GM04504 (cell line): ENCODE data around the gene RPS6KA2.

Experiments used
- DNase-seq: peaks from one replicate; pipeline ENCODE4 v3.0.0-alpha.2; 2012; ENCODE audit warnings: low read depth

Gene RPS6KA2

DNA sequence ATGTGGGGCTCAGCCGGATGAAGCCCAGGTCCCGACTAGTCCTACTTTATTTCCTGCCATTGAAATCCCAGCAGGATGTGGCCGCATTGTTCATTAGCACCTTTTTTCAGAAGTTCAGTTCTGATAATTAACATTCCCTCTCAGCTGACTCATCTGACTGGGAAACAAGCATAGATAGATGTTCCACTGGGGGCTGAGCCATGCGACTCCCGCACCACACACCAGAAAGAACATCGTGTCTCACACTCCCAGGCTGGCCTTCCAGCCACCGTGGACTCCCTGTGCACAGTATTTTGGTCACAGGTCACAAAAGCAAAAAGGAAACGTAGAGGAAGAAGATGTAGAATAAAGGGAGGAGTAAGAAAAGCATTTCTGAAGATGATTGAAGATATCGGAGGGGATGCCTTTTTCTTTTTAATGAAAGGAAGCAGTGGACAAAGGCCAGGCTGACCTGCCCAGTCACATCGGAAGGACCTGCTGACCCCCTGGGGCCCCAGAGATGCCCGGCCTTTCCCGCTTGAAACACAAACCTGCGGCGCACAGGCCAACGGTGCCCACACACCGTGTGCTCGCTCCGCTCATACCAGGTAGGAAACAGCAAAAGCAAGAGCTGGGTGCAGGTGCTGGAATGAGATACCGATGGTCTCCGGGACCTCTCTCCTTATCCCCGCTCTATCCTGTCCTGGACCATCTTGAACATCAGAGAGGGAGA lies 11.8 kb downstream of the RPS6KA2 start:
- no peak for DNase-seq

DNA sequence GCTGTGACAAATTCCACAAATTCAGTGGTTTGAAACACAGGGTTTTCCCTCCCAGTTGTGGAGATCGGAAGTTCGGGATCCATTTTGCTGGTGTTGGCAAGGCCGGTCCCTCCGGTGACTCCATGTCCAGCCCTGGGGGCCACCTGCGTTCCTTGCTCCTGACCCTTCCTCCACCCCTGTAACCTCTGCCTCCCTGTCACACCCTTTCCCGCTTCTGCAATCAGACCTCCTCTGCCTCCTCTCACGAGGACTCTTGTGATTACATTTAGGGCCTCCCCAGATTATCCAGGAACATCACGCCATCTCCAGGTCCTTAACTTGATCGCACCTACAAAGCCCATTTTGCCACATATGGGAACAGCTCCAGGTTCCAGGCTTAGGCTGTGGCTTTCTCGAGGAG lies 12.5 kb downstream of the RPS6KA2 start:
- no peak for DNase-seq

DNA sequence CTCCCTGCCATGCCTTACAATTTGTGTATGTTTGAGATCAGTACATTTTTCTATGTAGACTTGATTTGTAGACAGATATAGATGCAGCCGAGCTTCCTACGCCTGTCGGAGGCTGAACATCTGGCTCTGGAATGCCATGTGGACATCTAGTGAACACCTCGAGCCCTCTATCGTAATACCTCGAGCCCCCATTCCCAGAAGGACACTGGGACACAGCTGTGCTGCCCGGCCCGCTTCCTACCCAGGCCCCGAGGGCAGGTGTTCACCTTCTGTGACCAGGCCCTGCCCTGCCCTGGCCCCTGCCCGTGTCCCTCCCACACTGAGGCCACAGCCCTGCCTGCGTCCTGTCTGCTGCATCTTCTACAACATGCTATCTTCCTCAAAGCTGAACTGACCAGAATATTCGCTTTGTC lies 12.9 kb downstream of the RPS6KA2 start:
- no peak for DNase-seq

DNA sequence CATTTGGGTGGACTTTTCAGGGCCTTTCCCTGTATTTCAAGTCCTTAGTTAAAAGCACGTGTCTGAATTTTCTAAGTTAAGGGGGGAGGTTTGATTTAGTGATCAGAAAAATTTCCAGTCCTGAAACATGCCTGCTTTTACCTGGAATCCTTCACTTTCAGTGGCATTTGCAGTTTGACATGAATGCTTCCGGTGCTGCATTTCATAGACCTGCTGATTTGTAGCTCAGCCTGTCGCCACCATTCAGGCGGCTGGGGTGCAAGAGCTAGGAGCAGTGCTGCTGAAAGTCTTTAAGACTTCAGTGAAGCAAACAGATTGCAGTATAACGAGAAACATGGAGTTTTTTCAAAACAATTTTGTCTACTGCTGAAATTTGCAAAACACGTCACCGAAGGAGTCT lies 14.0 kb downstream of the RPS6KA2 start:
- DNase-seq: no peak

DNA sequence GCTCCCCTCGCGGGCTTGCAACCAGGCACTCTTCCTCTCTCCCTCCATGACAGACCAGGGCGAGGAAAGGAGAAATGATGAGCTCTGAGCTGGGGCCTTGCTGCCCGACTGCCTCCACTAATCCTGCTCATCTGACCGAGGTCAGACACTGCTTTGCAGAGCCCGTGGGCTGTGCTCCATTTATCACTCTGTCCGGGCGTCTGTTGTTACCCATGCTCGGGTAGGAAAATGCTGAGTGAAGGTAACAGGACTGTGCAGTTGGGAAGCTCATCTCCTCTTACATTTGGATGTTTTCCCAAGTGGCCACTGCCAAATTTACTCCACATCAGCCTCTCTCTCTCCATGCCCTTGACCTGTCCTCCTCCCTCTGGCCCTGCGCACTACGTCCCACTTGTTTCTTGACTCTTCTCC lies 14.6 kb downstream of the RPS6KA2 start:
- DNase-seq: no peak

DNA sequence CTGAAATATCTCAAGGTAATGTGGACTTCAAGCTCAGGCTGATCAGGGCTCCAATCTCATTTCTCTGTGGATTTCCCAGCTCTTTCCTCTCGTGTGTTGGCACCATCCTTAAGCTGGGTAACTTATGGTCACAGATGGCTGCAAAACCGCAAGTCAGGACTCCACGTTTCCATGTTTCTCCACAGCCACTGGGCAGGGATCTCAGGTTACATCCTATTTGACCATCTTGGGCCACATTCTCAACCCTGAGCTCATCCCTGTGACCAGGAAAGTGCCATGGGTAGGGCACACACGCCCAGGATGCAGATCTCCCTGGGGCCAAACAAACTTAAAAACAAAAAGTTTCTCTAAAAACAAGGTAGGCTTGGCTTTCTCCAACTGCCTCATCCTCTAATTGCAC lies 15.4 kb downstream of the RPS6KA2 start:
- no peak for DNase-seq

DNA sequence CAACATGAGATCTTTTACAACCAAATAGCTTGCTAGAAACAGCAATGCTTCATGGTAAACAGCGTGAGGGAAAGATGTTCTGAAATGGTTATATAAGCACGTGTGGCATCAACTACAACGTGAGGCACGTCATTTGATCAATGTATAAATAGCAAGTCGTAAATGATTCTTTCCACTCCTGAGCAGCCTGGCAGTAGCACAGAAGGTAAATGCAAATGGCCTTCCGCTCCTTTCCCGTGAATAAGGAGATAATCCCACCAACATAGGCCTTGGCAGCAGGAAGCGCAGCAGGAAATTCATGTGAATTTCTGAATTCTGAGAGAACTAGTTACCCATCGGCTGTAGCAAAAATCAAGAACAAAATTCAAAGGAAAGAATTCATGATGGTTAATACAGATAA lies 17.0 kb downstream of the RPS6KA2 start:
- DNase-seq: no peak

DNA sequence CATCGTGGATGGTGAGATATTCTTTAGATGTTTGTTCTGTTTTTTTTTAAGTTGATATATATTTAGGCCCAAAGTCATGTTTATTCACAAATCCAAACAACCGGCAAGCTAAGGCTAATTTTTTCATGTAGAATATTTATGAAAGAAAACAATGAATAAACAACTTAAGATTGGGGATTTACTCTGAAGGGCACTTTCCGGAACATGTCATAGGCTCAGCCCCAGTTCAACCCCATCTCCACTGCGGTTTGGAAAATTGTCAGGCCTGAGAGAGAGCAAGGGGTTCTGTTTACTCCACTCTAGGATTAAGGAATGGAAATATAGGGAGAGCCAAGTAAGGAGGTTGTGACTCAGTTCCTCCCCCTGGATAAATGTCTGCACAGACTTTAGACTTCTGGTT lies 18.3 kb downstream of the RPS6KA2 start:
- DNase-seq: no peak

DNA sequence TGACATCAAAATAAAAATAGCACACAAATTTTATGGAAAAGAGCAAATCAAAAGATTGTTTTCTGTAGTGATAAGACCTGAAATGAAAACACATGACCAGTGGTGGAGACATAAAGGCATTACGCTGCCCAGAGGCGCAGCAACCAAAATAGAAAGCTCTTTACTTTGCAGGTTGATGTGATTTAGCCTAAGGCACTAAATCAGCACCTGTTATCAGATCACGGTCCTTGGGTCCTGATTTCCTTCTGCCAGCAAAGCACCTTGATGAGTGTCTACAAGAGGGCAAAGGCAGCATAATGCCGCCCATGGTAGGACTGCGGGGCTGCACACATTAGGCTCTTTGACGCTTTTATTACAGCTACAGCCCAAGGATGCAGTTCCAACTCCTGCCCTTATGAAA lies 21.3 kb downstream of the RPS6KA2 start:
- no peak for DNase-seq

DNA sequence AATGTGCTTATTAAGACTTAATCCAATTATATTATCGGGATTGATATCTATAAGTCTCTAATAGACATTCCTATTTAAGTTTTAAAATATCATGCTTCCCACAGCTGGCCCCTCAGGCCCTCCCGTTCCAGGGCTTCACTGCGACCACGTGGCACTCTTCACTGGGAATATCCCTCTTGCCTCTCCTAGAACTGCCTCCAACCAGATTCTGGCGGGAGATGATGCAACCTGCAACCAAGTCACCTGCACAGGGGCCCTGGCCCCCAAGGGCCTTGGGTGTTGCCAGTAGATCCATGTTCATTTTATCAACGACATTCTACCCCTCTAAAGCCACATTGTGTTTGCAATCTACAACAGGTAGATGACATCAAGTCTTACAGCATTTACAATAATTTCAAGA lies 22.1 kb downstream of the RPS6KA2 start:
- DNase-seq: no peak

DNA sequence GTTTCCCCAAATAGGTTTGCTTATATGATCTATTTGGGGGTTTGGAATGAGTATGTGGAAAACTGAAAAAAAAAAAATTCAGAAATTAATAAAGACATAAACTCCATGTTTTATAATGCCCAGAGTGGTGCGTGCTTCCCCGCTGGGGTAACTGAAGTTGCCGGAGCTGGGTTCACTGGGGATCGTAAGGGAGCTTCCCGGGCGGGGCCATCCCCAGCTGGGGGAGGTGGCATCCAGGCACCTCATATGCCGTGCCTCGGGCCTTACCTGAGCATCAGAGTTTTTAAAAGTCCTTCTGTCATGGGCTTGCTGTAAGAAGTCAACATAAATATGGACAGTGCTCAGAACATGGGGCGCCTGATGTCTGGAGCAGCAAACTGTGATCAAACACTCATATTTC lies 22.7 kb downstream of the RPS6KA2 start:
- DNase-seq: no peak

DNA sequence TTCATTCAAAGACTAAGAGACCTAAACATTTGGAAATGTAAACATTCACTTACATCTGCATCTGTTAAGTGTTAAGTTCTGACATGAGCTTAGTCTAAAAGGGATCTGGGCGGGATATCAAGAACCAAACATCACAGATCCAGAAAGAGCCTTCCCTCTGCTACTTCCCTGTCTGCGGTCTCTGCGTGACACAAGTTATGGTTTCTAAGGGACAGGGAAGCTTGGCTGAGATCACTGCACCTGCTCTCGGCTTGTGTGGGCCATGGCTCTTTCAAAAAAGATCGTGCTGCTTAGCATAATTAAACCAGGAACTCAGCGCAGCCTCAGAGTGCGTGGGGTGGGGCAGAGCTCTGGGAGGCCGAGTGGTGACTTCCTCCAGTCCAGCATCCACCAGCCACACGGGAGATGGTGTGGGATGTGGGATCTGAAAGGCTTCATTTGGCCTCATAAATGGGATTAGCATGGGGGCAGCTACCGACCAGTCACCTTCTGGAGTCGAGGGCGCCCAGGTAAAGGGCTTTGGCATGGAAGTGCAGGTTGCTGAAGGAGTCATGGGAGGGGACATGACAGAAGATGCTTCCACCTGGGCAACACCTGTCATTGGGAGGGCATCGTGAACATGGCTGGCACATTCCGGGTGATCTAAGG lies 23.9 kb downstream of the RPS6KA2 start:
- DNase-seq: no peak

DNA sequence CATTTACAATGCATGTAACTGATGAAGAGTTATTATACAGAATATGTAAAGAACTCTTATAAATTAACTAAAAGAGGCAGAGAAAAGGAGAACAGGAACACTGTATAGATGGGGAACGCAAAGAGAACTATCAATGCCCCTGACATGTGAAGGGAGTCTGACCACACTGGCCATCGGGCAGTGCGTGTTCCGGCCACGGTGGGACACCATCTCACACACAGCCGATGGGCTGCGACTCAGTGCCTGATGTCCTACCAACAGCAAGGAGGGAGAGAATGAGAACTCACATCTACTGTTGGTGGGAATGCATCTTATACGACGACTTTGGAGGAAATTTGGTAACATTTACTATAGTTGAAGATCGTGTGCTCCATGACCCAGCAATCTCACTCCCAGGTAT lies 25.1 kb downstream of the RPS6KA2 start:
- no peak for DNase-seq

DNA sequence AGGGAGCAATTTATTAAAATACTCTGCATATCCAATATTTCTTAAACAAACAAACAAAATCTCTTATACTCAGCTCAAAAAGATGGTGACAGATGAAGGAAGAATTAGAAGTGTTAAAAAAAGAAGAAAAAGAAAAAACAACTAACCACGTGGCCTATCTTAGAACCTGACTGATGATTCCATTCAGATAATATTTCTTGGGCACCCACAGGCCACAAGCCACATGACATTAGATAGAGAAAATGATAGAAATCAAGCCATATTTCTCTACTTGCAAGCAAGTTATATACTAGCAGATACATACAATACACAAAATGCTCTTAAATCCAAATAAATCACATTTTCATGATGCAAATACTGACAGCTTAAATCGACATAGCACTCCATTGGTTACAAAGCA lies 26.1 kb downstream of the RPS6KA2 start:
- no peak for DNase-seq

DNA sequence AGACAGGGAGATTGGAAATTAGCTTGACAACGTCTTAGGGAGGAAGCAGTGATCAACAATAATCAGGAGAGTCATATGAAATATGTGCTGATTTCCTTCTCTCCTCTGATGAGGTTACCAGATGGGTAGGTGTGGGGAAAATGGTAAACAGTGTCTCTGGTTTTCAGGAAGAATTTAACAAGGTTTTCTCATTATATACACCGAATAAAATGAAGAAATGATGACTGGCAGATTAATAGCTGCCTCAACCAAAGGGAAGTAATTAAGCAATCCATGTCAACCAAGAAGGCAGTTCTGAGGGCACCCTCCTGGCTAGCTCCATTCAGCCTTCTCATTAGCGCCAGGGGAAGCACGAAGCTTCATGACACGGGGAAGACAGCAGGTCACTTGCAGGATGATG lies 27.8 kb downstream of the RPS6KA2 start:
- DNase-seq: no peak

DNA sequence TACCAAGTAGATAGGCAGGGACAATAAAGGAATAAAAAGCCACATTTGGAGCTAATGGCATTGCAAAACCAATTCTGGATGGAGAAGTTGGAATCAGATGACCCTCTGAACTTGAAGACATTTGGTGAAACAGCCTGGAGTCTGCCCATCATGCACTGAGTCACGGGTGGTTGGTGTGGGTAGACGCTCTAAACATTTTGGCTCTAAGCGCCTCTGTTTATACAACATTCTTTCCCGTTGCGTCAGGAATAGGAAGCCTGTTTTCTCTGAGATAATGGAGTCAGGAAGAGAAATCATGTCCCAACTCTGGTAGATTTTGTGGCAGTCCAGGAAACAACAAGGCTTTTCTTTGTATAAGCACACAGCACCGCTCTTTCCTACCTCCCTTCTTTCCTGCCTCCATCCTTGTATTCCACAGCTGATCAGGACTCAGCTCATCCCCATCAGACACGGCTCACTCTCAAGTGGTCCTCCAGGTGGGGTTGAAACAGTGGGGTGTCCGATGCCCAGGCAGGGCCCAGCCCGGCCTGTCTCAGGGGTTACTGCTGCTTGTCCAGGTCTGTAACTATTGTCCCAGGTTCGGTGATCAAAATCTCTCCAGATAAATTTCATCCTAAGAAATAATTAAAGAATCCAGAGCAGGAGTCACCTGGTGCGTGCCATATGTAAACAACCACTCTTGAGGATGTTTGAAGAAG lies 28.5 kb downstream of the RPS6KA2 start:
- peak; percentile 90 for DNase-seq

DNA sequence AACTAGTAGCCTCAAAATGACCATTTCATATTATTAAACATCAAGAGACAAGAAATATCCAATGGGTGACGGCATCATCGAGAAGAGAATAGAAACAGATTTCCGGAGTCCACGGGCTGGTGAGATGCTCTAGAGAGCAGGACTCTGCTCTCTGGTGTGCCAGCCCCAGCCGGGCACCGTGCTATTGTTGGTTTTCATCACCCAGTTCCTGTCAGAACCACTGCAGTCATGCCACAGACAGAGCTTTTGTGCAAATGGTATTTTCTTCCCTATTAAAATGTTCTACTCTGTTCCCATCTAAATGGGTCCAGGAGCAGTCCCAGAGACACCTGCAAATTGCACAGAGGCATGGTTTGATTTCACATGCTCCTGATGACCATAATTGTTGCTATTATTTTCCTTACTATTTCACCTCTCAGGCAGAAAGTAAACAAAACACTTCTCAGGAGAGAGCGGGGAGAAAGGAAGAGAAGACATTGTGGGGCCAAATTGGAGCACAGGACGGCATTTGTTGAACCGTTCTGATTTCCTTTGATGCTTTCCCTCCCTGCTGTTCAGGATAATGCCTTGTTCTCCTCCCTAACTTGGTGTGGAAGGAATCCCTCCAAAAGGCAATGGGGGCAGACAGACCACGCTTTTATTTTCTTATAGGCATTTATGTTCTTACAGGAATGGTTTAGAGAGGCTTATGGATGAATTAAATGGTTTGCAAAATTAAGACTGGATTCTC lies 29.2 kb downstream of the RPS6KA2 start:
- no peak for DNase-seq

DNA sequence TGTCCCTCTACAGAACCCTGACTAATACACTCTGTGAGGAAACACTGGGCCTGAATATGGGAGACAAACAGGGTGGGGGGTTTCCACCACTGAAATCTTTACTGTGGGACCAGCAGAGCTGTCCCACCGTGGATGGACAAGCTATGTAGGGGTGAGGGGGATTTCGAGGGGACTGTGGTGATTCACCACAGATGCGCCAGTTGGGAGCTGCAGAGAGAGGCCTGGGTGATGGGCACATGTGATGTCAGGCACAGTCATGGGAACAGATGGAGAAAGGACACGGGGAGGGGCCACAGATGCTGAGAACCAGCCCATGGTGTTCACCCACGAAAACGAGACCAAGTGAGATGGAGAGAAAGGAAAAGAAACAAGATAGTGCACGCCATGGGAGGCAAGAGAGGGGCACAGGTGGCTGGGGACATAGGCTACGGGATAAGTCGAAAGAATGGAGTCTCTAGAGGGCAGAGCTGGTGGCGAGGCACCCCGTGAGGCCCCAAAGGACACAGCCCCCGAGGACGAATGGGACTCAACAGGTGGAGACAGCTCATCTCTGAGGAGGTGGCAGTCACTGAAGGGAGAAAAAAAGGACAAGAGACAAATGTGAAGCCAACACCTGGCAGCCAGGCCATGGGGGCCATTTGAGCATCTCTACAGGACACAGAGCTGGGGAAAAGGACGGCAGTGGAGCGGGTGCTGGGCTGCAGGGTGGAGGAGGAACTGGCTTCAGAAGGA lies 30.1 kb downstream of the RPS6KA2 start:
- no peak for DNase-seq

DNA sequence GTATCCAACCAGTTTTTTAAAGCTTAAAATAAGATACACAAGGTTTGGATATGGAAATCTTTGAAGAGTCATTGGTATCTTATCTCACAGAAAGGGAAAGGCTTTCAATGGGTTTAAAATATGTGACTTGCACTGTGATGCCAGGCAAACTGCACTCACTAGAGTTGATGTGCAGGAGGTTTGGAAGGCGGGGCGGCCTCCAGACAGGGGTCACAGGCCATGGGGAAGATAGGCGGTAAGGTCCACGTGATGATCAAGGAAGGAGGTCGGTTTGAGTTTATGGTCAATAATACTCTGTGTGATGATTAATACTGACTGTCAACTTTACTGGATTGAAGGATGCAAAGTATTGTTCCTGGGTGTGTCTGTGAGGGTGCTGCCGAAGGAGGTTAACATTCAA lies 31.1 kb downstream of the RPS6KA2 start:
- DNase-seq: no peak

DNA sequence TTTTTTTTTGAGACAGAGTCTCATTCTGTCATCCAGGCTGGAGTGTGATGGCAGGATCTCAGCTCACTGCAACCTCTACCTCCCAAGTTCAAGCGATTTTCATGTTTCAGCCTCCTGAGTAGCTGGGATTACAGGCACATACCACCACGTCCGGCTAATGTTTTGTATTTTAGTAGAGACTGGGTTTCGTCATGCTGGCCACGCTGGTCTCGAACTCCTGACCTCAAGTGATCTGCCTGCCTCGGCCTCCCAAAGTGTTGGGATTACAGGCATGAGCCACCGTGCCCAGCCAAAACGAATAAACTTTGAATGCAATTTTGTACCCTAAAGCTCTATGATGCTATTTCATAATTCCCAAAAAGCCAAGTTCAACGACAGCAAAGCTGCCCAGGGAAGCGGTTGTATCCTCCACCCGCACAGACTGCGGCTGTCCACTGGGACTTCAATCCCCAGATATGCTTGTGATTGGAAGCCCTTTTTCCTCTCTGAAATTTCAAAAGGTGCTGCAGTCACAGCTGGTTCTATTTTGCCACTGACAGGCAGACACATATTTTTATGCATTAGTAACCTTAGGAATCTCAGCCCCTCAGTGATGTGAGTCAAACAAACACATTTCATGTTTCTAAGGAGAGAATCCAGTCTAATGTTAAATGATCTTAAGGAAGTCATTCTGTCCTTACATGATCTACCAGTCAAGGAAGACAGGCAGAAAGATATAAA lies 31.8 kb downstream of the RPS6KA2 start:
- DNase-seq: peak; percentile 69

DNA sequence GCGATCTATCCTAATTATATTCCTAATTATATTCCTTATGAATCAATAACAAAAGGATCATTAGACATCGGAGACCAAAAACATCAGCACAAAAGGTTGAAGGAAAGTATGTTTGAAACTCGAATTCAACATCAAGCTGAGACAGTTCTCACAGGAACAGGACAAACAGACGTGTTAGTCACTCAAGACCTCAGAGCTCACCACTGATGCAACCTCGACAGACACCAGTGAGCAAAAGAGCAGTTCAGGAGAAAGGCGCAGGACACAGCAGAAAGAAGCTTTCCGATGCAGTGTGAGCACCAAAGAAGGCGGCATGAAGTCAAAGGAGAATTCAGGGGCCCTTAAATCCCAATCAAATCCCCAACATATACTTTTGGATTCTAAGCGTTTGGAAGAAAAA lies 34.2 kb downstream of the RPS6KA2 start:
- DNase-seq: no peak
